ENCODE results near the gene SIPA1.

- TF ChIP-seq JUND (IDR thresholded peaks at IDR 0.05) (no peak), POLR2AphosphoS5 (IDR thresholded peaks at IDR 0.05; ENCODE audit: low read depth, low read length) (no peak), ZNF274 (IDR thresholded peaks at IDR 0.05; ENCODE audit: low read depth, low read length) (no peak), REST (IDR thresholded peaks at IDR 0.05; ENCODE audit: low read depth) (no peak), RAD21 (IDR thresholded peaks at IDR 0.05; ENCODE audit: low read depth) (no peak), CEBPB (IDR thresholded peaks at IDR 0.05; ENCODE audit: low read depth) (no peak)
- TF ChIP-seq, protein P1, sequence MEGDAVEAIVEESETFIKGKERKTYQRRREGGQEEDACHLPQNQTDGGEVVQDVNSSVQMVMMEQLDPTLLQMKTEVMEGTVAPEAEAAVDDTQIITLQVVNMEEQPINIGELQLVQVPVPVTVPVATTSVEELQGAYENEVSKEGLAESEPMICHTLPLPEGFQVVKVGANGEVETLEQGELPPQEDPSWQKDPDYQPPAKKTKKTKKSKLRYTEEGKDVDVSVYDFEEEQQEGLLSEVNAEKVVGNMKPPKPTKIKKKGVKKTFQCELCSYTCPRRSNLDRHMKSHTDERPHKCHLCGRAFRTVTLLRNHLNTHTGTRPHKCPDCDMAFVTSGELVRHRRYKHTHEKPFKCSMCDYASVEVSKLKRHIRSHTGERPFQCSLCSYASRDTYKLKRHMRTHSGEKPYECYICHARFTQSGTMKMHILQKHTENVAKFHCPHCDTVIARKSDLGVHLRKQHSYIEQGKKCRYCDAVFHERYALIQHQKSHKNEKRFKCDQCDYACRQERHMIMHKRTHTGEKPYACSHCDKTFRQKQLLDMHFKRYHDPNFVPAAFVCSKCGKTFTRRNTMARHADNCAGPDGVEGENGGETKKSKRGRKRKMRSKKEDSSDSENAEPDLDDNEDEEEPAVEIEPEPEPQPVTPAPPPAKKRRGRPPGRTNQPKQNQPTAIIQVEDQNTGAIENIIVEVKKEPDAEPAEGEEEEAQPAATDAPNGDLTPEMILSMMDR (IDR thresholded peaks at IDR 0.05 in 2 of 3, conservative IDR thresholded peaks at IDR 0.05 in 1 of 3; ENCODE audit: borderline replicate concordance in 1 of 3, insufficient read depth in 1 of 3, low read depth in 2 of 3, low read length in 2 of 3) = no peak
These were observed 28.7 kb upstream of the SIPA1 start for GRCh38 chr11:65609229-65609628.

All from HCT116 (cell line).